Measurements from ENCODE around the gene BOC. TPM values are rescaled to one million over a fixed set of nuclear protein-coding genes. Genes with fewer than 3 reads are reported as not detected.
A peak's percentile ranks its signal among the peaks of the same experiment; 100 is the strongest.

Gene BOC
- total and polyA plus RNA-seq, 2 experiments from 2014 or later = 2.1 to 4.1 TPM

DNA sequence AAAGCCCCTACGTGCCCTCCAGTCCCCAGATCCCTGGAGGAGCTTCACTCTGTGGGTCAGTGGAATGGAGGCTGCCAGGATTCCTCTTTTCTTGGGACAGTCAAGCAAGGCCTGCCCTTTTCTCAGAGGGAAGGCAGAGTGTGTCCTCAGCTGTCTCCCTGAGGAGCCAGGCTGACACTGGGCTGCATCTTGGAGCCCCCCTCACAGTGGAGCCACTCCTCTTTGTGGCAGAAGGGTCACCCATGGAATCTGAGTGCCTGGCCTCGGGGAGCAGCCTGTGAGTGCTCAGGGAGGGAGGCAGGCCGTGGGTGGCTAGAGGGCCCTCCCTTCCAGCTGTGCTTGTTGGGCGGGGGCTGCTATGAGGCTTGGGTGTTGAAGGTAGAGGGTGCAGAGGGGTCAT lies 41.2 kb downstream of the BOC start:
- no peak overlapping the region for H3K4me2 ChIP-seq
- no peak overlapping the region for H3K4me3 Mint-ChIP-seq
- no peaks in the 10 kb centered on the region for H3K36me3 ChIP-seq (ENCODE audit: insufficient read depth)
- TF ChIP-seq, protein P1, sequence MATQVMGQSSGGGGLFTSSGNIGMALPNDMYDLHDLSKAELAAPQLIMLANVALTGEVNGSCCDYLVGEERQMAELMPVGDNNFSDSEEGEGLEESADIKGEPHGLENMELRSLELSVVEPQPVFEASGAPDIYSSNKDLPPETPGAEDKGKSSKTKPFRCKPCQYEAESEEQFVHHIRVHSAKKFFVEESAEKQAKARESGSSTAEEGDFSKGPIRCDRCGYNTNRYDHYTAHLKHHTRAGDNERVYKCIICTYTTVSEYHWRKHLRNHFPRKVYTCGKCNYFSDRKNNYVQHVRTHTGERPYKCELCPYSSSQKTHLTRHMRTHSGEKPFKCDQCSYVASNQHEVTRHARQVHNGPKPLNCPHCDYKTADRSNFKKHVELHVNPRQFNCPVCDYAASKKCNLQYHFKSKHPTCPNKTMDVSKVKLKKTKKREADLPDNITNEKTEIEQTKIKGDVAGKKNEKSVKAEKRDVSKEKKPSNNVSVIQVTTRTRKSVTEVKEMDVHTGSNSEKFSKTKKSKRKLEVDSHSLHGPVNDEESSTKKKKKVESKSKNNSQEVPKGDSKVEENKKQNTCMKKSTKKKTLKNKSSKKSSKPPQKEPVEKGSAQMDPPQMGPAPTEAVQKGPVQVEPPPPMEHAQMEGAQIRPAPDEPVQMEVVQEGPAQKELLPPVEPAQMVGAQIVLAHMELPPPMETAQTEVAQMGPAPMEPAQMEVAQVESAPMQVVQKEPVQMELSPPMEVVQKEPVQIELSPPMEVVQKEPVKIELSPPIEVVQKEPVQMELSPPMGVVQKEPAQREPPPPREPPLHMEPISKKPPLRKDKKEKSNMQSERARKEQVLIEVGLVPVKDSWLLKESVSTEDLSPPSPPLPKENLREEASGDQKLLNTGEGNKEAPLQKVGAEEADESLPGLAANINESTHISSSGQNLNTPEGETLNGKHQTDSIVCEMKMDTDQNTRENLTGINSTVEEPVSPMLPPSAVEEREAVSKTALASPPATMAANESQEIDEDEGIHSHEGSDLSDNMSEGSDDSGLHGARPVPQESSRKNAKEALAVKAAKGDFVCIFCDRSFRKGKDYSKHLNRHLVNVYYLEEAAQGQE (IDR thresholded peaks at IDR 0.05; ENCODE audit: unreplicated experiment) = no peak
- TF ChIP-seq NANOG (IDR thresholded peaks at IDR 0.05; ENCODE audit: borderline replicate concordance) (no peak), ZNF114 (CRISPR knock-in tag; IDR thresholded peaks at IDR 0.05) (no peak)
- ATAC-seq = no peak
- no peaks in the 10 kb centered on the region for H3K9me2 ChIP-seq (ENCODE audit: insufficient read depth)
- H4K20me1 ChIP-seq (replicated peaks; ENCODE audit: insufficient read depth) = no peaks in the 10 kb centered on the region
- H3K4me3 ChIP-seq = no peak overlapping the region
- no peak overlapping the region for H3K27ac Mint-ChIP-seq
- H3K9me3 Mint-ChIP-seq = no peaks in the 10 kb centered on the region
- H3F3A ChIP-seq (replicated peaks; ENCODE audit: low read depth) = no peaks in the 10 kb centered on the region
- peaks cover 6% of the 10 kb centered on the region for H3K4me1 ChIP-seq (ENCODE audit: insufficient read depth)
- H3K27me3 ChIP-seq (ENCODE audit: insufficient read depth) = no peaks in the 10 kb centered on the region
- H3K27ac ChIP-seq (ENCODE audit: low read depth) = no peak overlapping the region
- H3K36me3 Mint-ChIP-seq (ENCODE audit: low read depth) = no peaks in the 10 kb centered on the region; the same call in 2 of the 3 replicates
- H3K27me3 Mint-ChIP-seq (ENCODE audit: insufficient read depth, low read depth, poor library complexity) = no peaks in the 10 kb centered on the region
- peaks cover 27% of the 10 kb centered on the region for H3K4me1 Mint-ChIP-seq
- no peaks in the 10 kb centered on the region for H3K79me2 ChIP-seq (replicated peaks; ENCODE audit: insufficient read depth)
- DNase-seq (ENCODE audit: low spot score) = no peak
- no peak overlapping the region for H2AFZ ChIP-seq

DNA sequence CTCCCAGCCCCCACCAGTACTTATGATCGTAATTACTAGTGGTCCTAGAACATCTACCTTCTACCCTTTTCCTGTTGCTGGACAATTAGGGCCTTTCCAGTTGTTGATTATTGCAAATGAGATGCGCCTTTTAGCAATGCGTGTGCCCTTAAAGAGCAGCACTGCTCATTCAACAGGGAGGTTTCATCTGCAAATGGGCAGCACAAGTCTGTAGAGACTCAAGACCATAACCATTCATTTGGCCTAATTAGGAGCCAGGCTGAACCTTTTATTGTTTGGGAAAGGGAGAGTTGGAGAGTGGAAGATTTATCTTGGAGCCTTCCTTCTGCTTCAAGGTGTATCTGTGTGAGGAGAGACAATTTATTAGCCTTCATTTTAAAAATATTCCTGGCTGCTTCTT lies 42.3 kb downstream of the BOC start:
- Histone ChIP-seq H3K27me3 (ENCODE audit: insufficient read depth) (no peaks in the 10 kb centered on the region), H3K9me2 (ENCODE audit: insufficient read depth) (no peaks in the 10 kb centered on the region), H3K27ac (ENCODE audit: low read depth) (no peak overlapping the region), H3K36me3 (ENCODE audit: insufficient read depth) (no peaks in the 10 kb centered on the region), H3K4me1 (ENCODE audit: insufficient read depth) (peaks cover 6% of the 10 kb centered on the region; the same call in 1 of the 2 replicates), H3F3A (replicated peaks; ENCODE audit: low read depth) (no peaks in the 10 kb centered on the region), H3K79me2 (replicated peaks; ENCODE audit: insufficient read depth) (no peaks in the 10 kb centered on the region), H4K20me1 (replicated peaks; ENCODE audit: insufficient read depth) (no peaks in the 10 kb centered on the region), H3K4me3 (no peak overlapping the region), H3K4me2 (no peak overlapping the region; the same call in 1 of the 2 replicates), H2AFZ (no peak overlapping the region)
- peak overlapping the region; percentile 8; the same call in 1 of the 2 replicates for H3K27ac Mint-ChIP-seq
- H3K36me3 Mint-ChIP-seq (ENCODE audit: low read depth) = no peaks in the 10 kb centered on the region; the same call in 2 of the 3 replicates
- H3K4me3 Mint-ChIP-seq = no peak overlapping the region
- no peaks in the 10 kb centered on the region for H3K27me3 Mint-ChIP-seq (ENCODE audit: insufficient read depth, low read depth, poor library complexity)
- ATAC-seq (no peak), DNase-seq (ENCODE audit: low spot score) (no peak)
- no peaks in the 10 kb centered on the region for H3K9me3 Mint-ChIP-seq
- H3K4me1 Mint-ChIP-seq = peaks cover 24% of the 10 kb centered on the region
- TF ChIP-seq, protein P2, sequence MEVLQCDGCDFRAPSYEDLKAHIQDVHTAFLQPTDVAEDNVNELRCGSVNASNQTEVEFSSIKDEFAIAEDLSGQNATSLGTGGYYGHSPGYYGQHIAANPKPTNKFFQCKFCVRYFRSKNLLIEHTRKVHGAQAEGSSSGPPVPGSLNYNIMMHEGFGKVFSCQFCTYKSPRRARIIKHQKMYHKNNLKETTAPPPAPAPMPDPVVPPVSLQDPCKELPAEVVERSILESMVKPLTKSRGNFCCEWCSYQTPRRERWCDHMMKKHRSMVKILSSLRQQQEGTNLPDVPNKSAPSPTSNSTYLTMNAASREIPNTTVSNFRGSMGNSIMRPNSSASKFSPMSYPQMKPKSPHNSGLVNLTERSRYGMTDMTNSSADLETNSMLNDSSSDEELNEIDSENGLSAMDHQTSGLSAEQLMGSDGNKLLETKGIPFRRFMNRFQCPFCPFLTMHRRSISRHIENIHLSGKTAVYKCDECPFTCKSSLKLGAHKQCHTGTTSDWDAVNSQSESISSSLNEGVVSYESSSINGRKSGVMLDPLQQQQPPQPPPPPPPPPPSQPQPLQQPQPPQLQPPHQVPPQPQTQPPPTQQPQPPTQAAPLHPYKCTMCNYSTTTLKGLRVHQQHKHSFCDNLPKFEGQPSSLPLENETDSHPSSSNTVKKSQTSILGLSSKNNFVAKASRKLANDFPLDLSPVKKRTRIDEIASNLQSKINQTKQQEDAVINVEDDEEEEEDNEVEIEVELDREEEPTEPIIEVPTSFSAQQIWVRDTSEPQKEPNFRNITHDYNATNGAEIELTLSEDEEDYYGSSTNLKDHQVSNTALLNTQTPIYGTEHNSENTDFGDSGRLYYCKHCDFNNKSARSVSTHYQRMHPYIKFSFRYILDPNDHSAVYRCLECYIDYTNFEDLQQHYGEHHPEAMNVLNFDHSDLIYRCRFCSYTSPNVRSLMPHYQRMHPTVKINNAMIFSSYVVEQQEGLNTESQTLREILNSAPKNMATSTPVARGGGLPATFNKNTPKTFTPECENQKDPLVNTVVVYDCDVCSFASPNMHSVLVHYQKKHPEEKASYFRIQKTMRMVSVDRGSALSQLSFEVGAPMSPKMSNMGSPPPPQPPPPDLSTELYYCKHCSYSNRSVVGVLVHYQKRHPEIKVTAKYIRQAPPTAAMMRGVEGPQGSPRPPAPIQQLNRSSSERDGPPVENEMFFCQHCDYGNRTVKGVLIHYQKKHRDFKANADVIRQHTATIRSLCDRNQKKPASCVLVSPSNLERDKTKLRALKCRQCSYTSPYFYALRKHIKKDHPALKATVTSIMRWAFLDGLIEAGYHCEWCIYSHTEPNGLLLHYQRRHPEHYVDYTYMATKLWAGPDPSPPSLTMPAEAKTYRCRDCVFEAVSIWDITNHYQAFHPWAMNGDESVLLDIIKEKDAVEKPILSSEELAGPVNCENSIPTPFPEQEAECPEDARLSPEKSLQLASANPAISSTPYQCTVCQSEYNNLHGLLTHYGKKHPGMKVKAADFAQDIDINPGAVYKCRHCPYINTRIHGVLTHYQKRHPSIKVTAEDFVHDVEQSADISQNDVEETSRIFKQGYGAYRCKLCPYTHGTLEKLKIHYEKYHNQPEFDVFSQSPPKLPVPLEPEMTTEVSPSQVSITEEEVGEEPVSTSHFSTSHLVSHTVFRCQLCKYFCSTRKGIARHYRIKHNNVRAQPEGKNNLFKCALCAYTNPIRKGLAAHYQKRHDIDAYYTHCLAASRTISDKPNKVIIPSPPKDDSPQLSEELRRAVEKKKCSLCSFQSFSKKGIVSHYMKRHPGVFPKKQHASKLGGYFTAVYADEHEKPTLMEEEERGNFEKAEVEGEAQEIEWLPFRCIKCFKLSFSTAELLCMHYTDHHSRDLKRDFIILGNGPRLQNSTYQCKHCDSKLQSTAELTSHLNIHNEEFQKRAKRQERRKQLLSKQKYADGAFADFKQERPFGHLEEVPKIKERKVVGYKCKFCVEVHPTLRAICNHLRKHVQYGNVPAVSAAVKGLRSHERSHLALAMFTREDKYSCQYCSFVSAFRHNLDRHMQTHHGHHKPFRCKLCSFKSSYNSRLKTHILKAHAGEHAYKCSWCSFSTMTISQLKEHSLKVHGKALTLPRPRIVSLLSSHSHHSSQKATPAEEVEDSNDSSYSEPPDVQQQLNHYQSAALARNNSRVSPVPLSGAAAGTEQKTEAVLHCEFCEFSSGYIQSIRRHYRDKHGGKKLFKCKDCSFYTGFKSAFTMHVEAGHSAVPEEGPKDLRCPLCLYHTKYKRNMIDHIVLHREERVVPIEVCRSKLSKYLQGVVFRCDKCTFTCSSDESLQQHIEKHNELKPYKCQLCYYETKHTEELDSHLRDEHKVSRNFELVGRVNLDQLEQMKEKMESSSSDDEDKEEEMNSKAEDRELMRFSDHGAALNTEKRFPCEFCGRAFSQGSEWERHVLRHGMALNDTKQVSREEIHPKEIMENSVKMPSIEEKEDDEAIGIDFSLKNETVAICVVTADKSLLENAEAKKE (CRISPR knock-in tag; IDR thresholded peaks at IDR 0.05) = no peak
- TF ChIP-seq CREB1 (CRISPR knock-in tag; IDR thresholded peaks at IDR 0.05; ENCODE audit: low read depth) (no peak), ZNF331 (CRISPR knock-in tag; IDR thresholded peaks at IDR 0.05; ENCODE audit: low read depth) (no peak), NANOG (IDR thresholded peaks at IDR 0.05; ENCODE audit: borderline replicate concordance) (no peak), JUNB (IDR thresholded peaks at IDR 0.05; ENCODE audit: unreplicated experiment) (no peak), ZNF114 (CRISPR knock-in tag; IDR thresholded peaks at IDR 0.05) (no peak), EZH2phosphoT487 (IDR thresholded peaks at IDR 0.05; ENCODE audit: unreplicated experiment) (no peak), EZH2 (IDR thresholded peaks at IDR 0.05; ENCODE audit: low read depth, unreplicated experiment) (no peak)
- TF ChIP-seq, protein P3, sequence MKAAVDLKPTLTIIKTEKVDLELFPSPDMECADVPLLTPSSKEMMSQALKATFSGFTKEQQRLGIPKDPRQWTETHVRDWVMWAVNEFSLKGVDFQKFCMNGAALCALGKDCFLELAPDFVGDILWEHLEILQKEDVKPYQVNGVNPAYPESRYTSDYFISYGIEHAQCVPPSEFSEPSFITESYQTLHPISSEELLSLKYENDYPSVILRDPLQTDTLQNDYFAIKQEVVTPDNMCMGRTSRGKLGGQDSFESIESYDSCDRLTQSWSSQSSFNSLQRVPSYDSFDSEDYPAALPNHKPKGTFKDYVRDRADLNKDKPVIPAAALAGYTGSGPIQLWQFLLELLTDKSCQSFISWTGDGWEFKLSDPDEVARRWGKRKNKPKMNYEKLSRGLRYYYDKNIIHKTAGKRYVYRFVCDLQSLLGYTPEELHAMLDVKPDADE (IDR thresholded peaks at IDR 0.05) = no peak
